Upper lobe of right lung (tissue), 1 donor: ENCODE results near the gene RAP1GAP2. TPM values are rescaled to one million over a fixed set of nuclear protein-coding genes. Genes with fewer than 3 reads are reported as not detected.

Experiments used
- ATAC-seq: fragments of 200-7000 bp; cut with Tn5 transposase; one replicate; pipeline ENCODE4 v1.9.1; 2020; ENCODE audit warnings: mild to moderate bottlenecking, moderate library complexity
- DNase-seq: peaks from one replicate; pipeline ENCODE4 v3.0.0-alpha.2; 2020
- H3K27ac ChIP-seq: fragments of 200-600 bp; one replicate; pipeline ENCODE4 v1.8.0; 2022
- H3K27me3 ChIP-seq: fragments of 200-600 bp; one replicate; pipeline ENCODE4 v1.8.0; 2022; ENCODE audit warnings: mild to moderate bottlenecking
- H3K36me3 ChIP-seq: fragments of 200-600 bp; one replicate; pipeline ENCODE4 v1.8.0; 2022
- H3K4me1 ChIP-seq: fragments of 200-600 bp; one replicate; pipeline ENCODE4 v1.8.0; 2022
- H3K4me3 ChIP-seq: fragments of 200-600 bp; one replicate; pipeline ENCODE4 v1.8.0; 2022; ENCODE audit warnings: mild to moderate bottlenecking
- H3K9me3 ChIP-seq: fragments of 200-600 bp; one replicate; pipeline ENCODE4 v1.8.0; 2022
- intact Hi-C: fragments of 100-400 bp; cut with DNase I; formaldehyde crosslinking; loops from one replicate; pipeline ENCODE4 v1.11.0; 2022
- total RNA-seq: library from RNA; stranded (reverse); fragmentation: NEBNext Ultra II Directional; extraction: Animal tissue kit (Norgen Biotek cat#: 25700); gene quantifications from one replicate; pipeline ENCODE4 v1.2.1, GENCODE V29; 2021
- TF ChIP-seq, protein P1 (sequence below): fragments of 200-600 bp; IDR thresholded peaks from one replicate; pipeline ENCODE4 v1.8.0; 2022; ENCODE audit warnings: antibody characterized with exemption
- donor health status: DM: no; HTN: yes; CAD: no; lungs with severe emphysema.

Gene RAP1GAP2
- total RNA-seq, 1 donor from 2014 or later: 16.1 TPM

DNA sequence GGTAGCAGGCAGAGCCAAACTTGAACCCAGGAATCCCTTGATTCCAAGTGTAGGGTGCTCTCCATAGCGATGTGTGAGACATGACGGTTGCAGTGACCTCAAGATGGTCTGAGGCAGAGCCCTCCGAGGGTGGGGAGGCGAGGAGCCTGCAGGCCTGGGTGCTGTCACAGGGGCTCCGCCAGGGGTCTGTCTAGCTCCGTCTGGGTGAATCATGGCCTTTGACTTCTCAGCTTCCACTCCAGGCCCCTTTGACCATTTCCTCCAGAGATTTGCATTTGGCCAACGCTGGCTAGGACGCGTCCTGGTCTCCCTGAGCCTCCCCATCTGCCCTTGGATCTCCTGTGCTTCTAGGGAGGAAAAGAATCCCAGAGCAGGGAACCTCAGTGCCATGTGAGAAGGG lies 104.6 kb downstream of the RAP1GAP2 start:
- no peak overlapping the region for H3K27ac ChIP-seq
- no peaks in the 10 kb centered on the region for H3K4me1 ChIP-seq
- no peak overlapping the region for H3K4me3 ChIP-seq
- no peak for DNase-seq
- H3K9me3 ChIP-seq: no peaks in the 10 kb centered on the region
- no peaks in the 10 kb centered on the region for H3K27me3 ChIP-seq
- H3K36me3 ChIP-seq: no peaks in the 10 kb centered on the region
- ATAC-seq: no peak
- TF ChIP-seq, protein P1, sequence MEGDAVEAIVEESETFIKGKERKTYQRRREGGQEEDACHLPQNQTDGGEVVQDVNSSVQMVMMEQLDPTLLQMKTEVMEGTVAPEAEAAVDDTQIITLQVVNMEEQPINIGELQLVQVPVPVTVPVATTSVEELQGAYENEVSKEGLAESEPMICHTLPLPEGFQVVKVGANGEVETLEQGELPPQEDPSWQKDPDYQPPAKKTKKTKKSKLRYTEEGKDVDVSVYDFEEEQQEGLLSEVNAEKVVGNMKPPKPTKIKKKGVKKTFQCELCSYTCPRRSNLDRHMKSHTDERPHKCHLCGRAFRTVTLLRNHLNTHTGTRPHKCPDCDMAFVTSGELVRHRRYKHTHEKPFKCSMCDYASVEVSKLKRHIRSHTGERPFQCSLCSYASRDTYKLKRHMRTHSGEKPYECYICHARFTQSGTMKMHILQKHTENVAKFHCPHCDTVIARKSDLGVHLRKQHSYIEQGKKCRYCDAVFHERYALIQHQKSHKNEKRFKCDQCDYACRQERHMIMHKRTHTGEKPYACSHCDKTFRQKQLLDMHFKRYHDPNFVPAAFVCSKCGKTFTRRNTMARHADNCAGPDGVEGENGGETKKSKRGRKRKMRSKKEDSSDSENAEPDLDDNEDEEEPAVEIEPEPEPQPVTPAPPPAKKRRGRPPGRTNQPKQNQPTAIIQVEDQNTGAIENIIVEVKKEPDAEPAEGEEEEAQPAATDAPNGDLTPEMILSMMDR: no peak
- intact Hi-C loops: no loop called here

DNA sequence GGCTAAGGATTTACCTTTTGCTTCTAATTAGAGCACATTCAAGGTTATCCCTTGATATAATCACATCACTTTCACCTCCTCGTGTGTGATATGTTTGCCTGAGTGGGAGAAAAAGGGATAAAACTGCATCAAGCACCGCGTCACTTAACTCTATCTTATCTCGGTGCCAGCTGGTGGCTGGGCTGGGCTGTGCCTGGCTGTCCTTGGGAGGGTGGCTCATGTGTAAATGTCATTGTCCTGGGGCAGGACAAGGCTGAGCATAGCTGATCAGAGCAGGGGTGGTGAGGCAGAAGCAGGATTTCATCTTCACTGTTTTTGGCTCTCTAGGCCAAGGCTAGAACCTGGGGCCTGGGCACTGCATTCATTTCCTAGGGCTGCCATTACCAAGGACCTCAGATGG lies 105.3 kb downstream of the RAP1GAP2 start:
- ATAC-seq (no peak), DNase-seq (no peak)
- Histone ChIP-seq H3K4me3 (no peak overlapping the region), H3K27me3 (no peaks in the 10 kb centered on the region), H3K27ac (no peak overlapping the region), H3K36me3 (no peaks in the 10 kb centered on the region), H3K9me3 (no peaks in the 10 kb centered on the region), H3K4me1 (no peaks in the 10 kb centered on the region)
- intact Hi-C loops: no loop called here
- TF ChIP-seq, protein P1: no peak

DNA sequence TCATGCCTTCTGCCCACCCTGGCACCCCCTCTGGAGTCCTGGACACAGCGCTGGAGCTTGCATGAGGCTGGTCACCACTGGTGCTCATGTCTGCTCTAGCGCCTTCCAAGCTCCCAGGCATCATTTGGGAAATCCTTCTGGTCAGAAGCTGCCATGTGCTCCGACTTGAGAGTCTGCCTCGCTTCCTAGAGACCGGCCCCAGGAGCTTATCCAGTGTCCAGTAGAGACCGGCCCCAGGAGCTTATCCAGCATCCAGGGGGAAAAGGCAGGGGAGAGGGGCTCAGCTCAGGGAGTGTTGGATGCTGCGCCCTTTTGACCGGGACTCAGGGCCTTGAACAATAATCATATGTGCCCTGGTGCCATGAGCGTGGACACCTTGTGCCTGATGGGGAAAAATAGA lies 106.3 kb downstream of the RAP1GAP2 start:
- no peaks in the 10 kb centered on the region for H3K9me3 ChIP-seq
- TF ChIP-seq, protein P1: no peak
- no peak overlapping the region for H3K4me3 ChIP-seq
- H3K27ac ChIP-seq: no peak overlapping the region
- DNase-seq (no peak), ATAC-seq (no peak)
- no peaks in the 10 kb centered on the region for H3K36me3 ChIP-seq
- intact Hi-C loops: no loop called here
- H3K27me3 ChIP-seq: no peaks in the 10 kb centered on the region
- H3K4me1 ChIP-seq: no peaks in the 10 kb centered on the region

DNA sequence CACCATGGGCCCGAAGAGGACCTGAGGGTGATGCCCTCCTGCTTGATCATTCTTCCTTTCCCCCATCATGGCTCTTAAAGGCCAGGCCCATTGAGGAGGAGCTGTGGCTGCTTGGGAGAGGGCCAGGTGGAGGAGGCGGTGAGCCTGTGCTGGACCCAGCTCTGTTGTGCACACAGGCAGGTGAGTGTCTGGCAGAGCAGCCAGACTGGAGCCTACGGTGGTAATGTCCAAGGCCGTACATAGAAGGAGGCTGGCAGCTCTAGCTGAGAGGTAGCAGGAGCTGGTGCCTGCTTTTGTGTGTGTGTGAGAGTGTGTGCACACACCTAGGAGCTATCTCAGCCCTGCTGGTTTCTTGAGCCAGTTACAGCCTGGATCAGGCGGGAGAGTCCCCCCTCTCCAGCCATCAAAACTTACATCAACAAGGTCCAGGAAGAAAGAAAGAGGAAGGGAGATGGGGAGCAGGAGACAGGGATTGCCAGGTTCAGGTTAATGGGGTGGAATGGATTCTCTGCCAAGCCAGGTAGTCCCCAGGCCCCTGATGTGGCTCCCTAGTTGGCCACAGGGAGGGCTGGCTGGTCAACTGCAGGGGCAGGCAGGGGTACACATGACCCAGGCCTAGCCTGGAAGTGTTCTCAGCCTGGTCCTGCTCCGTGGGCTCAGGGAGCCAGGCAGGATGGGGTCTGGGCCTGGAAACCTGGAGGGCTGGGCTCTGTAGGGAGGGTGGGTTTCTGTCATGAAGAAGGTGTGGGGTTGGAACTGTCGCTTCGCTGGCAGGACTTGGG lies 107.1 kb downstream of the RAP1GAP2 start:
- Histone ChIP-seq H3K36me3 (no peaks in the 10 kb centered on the region), H3K4me1 (no peaks in the 10 kb centered on the region), H3K27me3 (no peaks in the 10 kb centered on the region), H3K4me3 (no peak overlapping the region), H3K9me3 (no peaks in the 10 kb centered on the region), H3K27ac (no peak overlapping the region)
- intact Hi-C loops: no loop called here
- TF ChIP-seq, protein P1: no peak
- DNase-seq (no peak), ATAC-seq (peak; percentile 50)

DNA sequence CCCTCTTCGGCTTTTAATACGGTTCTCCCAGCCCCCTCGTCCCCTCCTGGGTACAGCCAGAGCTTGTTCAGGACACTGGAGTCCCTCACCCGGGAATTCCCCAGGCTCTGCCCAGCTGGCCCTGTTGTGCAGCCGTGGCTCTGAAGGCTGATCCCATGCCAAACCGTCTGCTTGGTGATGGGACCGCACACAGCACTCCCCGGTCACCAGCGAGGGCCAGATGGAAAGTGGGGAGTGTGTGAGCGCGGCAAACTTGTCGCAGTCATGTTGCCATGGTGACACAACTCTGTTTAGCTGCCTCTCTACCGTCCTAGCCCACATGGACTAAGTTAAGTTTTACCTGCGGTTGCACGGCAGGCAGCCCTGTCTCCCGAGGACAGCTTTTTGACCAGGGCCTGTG lies 107.9 kb downstream of the RAP1GAP2 start:
- ATAC-seq: peak; percentile 53
- Histone ChIP-seq H3K4me1 (no peaks in the 10 kb centered on the region), H3K36me3 (no peaks in the 10 kb centered on the region), H3K4me3 (no peak overlapping the region), H3K27ac (no peak overlapping the region), H3K27me3 (no peaks in the 10 kb centered on the region), H3K9me3 (no peaks in the 10 kb centered on the region)
- TF ChIP-seq, protein P1: no peak
- intact Hi-C loops: no loop called here
- DNase-seq: no peak
